Measurements from ENCODE around the gene UGT1A1. TPM values are rescaled to one million over a fixed set of nuclear protein-coding genes. Genes with fewer than 3 reads are reported as not detected.
"Not testable (repeated sequence)": the region's sequence is repeated elsewhere in the genome, so short reads cannot be mapped to it uniquely, and the experiment has no call there.

UGT1A1 gene
- total and polyA plus RNA-seq, 2 of the 13 experiments (the other 11 are each of a cell fraction or from before 2014, with no cell fraction given): 0.69 to 0.75 TPM

- TF ChIP-seq ZMAT5 (CRISPR knock-in tag; IDR thresholded peaks at IDR 0.05; ENCODE audit: borderline replicate concordance, low read depth) (no peak), DZIP1 (CRISPR knock-in tag; IDR thresholded peaks at IDR 0.05) (no peak), ATF1 (CRISPR knock-in tag; IDR thresholded peaks at IDR 0.05) (no peak), ZNF329 (CRISPR knock-in tag; IDR thresholded peaks at IDR 0.05; ENCODE audit: low read depth) (no peak), SKI (IDR thresholded peaks at IDR 0.05; ENCODE audit: partially characterized antibody) (no peak), ZUFSP (CRISPR knock-in tag; IDR thresholded peaks at IDR 0.05; ENCODE audit: borderline replicate concordance) (no peak), ZSCAN30 (CRISPR knock-in tag; IDR thresholded peaks at IDR 0.05) (no peak)
These were observed 12.9 kb upstream of the UGT1A1 start (continued) for GRCh38 chr2:233747283-233747544.

- POLR2A ChIA-PET; H3K36me3 ChIP-seq (replicated peaks in 1 of 2; ENCODE audit: control insufficient read depth in 1 of 2, insufficient read depth in 2 of 2, low read length in 2 of 2); CTCF ChIA-PET (ENCODE audit: low intra/inter-chr PET ratio, low total read pairs); H2AFZ ChIP-seq (ENCODE audit: low read length); H3K9ac ChIP-seq (ENCODE audit: insufficient read depth, low read depth, low read length); H3K79me2 ChIP-seq (ENCODE audit: insufficient read depth, low read length); H3K4me2 ChIP-seq (ENCODE audit: low read depth, low read length); ATAC-seq; in situ Hi-C loops (cut with HindIII; ENCODE audit: extremely low pct_ligation_motif_present, low pct_unique_long_range_greater_than_20kb); H4K20me1 ChIP-seq (ENCODE audit: insufficient read depth, low read length); BruUV-seq (replicated peaks); H3K27ac ChIP-seq (ENCODE audit: extremely low read length, insufficient read depth, low read length); DNase-seq (ENCODE audit: low spot score); intact Hi-C loops (cut with micrococcal nuclease; ENCODE audit: unreplicated experiment); H3K4me3 ChIP-seq (replicated peaks in 1 of 3; ENCODE audit: insufficient read depth in 1 of 3, low read depth in 2 of 3, low read length in 3 of 3); FAIRE-seq: not testable (repeated sequence)
- TF ChIP-seq ZNF280D (CRISPR knock-in tag; IDR thresholded peaks at IDR 0.05) (0 out of 2 replicates have a peak, but pooled peaks have one; percentile 62), CBX5 (CRISPR knock-in tag; IDR thresholded peaks at IDR 0.05; ENCODE audit: borderline replicate concordance) (0 out of 2 replicates have a peak, but pooled peaks have one; percentile 32)
- whole genome bisulfite sequencing (ENCODE audit: low lambda C conversion rate): 68% methylated on average over 2 of the region's 2 CpGs
- Histone ChIP-seq H3K27me3 (ENCODE audit: control insufficient read depth in 1 of 2, insufficient read depth in 2 of 2, low read length in 2 of 2) (peaks cover 4 to 91% of the 10 kb centered on the region in 2 experiments; a peak in 4 of 5 replicates), H3K9me3 (ENCODE audit: low read length) (peaks cover 30% of the 10 kb centered on the region), H3K4me1 (ENCODE audit: insufficient read depth, low read length) (peaks cover 13% of the 10 kb centered on the region)
These were observed 9.4 kb upstream of the UGT1A1 start for GRCh38 chr2:233750689-233751088.
